Measurements from ENCODE around the gene SPATA31E1.

GRCh38 chr9:87836951-87837705 lies 45.5 kb upstream of the SPATA31E1 start:
- no peak for TF ChIP-seq CTCF (IDR thresholded peaks at IDR 0.05)
- TF ChIP-seq POLR2A (IDR thresholded peaks at IDR 0.05) = no peak
- no peak for TF ChIP-seq POLR2AphosphoS5 (IDR thresholded peaks at IDR 0.05; ENCODE audit: insufficient read depth in 1 of 2, low read depth in 1 of 2)
